HepG2 (cell line): ENCODE measurements around the gene PPP2R5B. TPM values are rescaled to one million over a fixed set of nuclear protein-coding genes. Genes with fewer than 3 reads are reported as not detected.

Experiments used
- ARID4A ChIP-seq: sonication (generic); formaldehyde crosslinking; IDR thresholded peaks from 2 replicates; pipeline ENCODE4 v1.5.0; 2020; ENCODE audit warnings: mild to moderate bottlenecking, missing genetic modification reagents, borderline replicate concordance
- LBX2 ChIP-seq: sonication (generic); formaldehyde crosslinking; IDR thresholded peaks from 2 replicates; pipeline ENCODE4 v1.5.0; 2020; ENCODE audit warnings: missing genetic modification reagents, mild to moderate bottlenecking, borderline replicate concordance
- MAFF ChIP-seq: IDR thresholded peaks from 2 replicates; pipeline ENCODE4 v1.6.1; 2011; ENCODE audit warnings: low read depth, low read length, improper control_type of control experiment
- MED1 ChIP-seq: sonication (generic); formaldehyde crosslinking; IDR thresholded peaks from 2 replicates; pipeline ENCODE4 v1.4.0; 2020; ENCODE audit warnings: missing genetic modification reagents
- NFATC3 ChIP-seq: sonication (generic); formaldehyde crosslinking; IDR thresholded peaks from 2 replicates; pipeline ENCODE4 v1.5.1; 2020; ENCODE audit warnings: mild to moderate bottlenecking, missing genetic modification reagents
- PHF5A ChIP-seq: IDR thresholded peaks from one replicate; pipeline ENCODE4 v1.6.1; 2018; ENCODE audit warnings: low read depth, missing genetic modification reagents; ENCODE audit not compliant: unreplicated experiment
- RORA ChIP-seq: sonication (generic); formaldehyde crosslinking; IDR thresholded peaks from 2 replicates; pipeline ENCODE4 v1.5.0; 2020; ENCODE audit warnings: mild to moderate bottlenecking, missing genetic modification reagents, moderate library complexity
- SNAPC2 ChIP-seq: sonication (generic); formaldehyde crosslinking; IDR thresholded peaks from 2 replicates; pipeline ENCODE4 v1.8.1; 2022; ENCODE audit warnings: mild to moderate bottlenecking, missing genetic modification reagents
- SP5 ChIP-seq: IDR thresholded peaks from 2 replicates; pipeline ENCODE4 v1.6.1; 2016; ENCODE audit warnings: low read depth, borderline replicate concordance
- YEATS4 ChIP-seq: sonication (generic); formaldehyde crosslinking; IDR thresholded peaks from 2 replicates; pipeline ENCODE4 v1.4.0; 2020; ENCODE audit warnings: missing genetic modification reagents, borderline replicate concordance
- ZFP1 ChIP-seq: IDR thresholded peaks from 2 replicates; pipeline ENCODE4 v1.6.1; 2016
- ZSCAN30 ChIP-seq: sonication (generic); formaldehyde crosslinking; IDR thresholded peaks from 2 replicates; pipeline ENCODE4 v1.5.0; 2020; ENCODE audit warnings: mild to moderate bottlenecking, missing genetic modification reagents
- polyA plus RNA-seq, 8 experiments: library from polyadenylated mRNA; depleted of rRNA in 3 of 8; stranded (reverse) in 7 of 8; unstranded in 1 of 8; fragments of >200 nt; fragmentation: Illumina TruSeq in 4 of 8; extraction: Trizol in 4 of 8; gene quantifications; 2 replicates each; pipeline versions ENCODE4 v1.2.1 to v1.2.3, GENCODE V29; 2011 to 2016; ENCODE audit warnings: low read depth in 4 of 8, missing spikeins in 1 of 8, mixed read lengths in 1 of 8; ENCODE audit not compliant: insufficient read depth in 1 of 8
- total RNA-seq, 5 experiments: library from RNA; depleted of rRNA; stranded (reverse); fragments of >200 nt; fragmentation: Illumina TruSeq; extraction: Trizol; gene quantifications; 2 replicates each; pipeline ENCODE4 v1.2.3, GENCODE V29; 2016; ENCODE audit warnings: low read depth in 1 of 5
- TF ChIP-seq, protein P1 (sequence below): sonication (generic); formaldehyde crosslinking; IDR thresholded peaks from 2 replicates; pipeline ENCODE4 v1.4.0; 2020; ENCODE audit warnings: missing genetic modification reagents
- TF ChIP-seq, protein P2 (sequence below): sonication (generic); formaldehyde crosslinking; IDR thresholded peaks from 2 replicates; pipeline ENCODE4 v1.5.1; 2020; ENCODE audit warnings: mild to moderate bottlenecking, missing genetic modification reagents, moderate library complexity
- TF ChIP-seq, protein P3 (sequence below): sonication (generic); formaldehyde crosslinking; IDR thresholded peaks from 2 replicates; pipeline ENCODE4 v1.4.0; 2020; ENCODE audit warnings: missing genetic modification reagents

Gene PPP2R5B
- total and polyA plus RNA-seq, 2 of the 13 experiments (the other 11 are each of a cell fraction or from before 2014, with no cell fraction given): 2.3 to 8.3 TPM

DNA sequence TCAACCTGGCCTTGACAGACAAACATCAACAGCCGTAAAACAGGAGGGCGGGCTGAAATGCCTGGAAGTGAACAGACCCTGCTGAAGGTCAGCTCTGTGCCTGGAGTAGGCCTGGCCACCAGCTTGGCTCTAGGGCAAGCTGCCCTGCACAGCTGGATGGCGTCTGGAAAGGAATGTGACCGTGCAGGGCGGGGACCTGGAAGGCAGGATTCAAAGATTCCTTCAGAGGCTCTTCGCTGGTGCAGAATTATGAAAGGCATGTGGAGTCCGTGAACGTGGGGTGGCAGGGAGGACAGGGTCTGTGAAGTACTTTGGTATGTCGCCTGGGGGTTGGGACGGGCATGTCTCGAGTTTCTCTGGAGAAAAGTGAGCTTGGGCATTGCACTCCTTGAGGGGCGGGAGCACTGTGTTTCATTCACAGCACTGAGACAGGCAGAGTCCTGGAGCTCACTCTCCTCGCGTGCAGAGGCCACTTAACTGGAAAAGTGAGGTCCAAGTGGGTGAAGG lies 47.6 kb upstream of the PPP2R5B start (continued):
- TF ChIP-seq, protein P1, sequence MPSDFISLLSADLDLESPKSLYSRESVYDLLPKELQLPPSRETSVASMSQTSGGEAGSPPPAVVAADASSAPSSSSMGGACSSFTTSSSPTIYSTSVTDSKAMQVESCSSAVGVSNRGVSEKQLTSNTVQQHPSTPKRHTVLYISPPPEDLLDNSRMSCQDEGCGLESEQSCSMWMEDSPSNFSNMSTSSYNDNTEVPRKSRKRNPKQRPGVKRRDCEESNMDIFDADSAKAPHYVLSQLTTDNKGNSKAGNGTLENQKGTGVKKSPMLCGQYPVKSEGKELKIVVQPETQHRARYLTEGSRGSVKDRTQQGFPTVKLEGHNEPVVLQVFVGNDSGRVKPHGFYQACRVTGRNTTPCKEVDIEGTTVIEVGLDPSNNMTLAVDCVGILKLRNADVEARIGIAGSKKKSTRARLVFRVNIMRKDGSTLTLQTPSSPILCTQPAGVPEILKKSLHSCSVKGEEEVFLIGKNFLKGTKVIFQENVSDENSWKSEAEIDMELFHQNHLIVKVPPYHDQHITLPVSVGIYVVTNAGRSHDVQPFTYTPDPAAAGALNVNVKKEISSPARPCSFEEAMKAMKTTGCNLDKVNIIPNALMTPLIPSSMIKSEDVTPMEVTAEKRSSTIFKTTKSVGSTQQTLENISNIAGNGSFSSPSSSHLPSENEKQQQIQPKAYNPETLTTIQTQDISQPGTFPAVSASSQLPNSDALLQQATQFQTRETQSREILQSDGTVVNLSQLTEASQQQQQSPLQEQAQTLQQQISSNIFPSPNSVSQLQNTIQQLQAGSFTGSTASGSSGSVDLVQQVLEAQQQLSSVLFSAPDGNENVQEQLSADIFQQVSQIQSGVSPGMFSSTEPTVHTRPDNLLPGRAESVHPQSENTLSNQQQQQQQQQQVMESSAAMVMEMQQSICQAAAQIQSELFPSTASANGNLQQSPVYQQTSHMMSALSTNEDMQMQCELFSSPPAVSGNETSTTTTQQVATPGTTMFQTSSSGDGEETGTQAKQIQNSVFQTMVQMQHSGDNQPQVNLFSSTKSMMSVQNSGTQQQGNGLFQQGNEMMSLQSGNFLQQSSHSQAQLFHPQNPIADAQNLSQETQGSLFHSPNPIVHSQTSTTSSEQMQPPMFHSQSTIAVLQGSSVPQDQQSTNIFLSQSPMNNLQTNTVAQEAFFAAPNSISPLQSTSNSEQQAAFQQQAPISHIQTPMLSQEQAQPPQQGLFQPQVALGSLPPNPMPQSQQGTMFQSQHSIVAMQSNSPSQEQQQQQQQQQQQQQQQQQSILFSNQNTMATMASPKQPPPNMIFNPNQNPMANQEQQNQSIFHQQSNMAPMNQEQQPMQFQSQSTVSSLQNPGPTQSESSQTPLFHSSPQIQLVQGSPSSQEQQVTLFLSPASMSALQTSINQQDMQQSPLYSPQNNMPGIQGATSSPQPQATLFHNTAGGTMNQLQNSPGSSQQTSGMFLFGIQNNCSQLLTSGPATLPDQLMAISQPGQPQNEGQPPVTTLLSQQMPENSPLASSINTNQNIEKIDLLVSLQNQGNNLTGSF (CRISPR knock-in tag): no peak
- TF ChIP-seq ZSCAN30: no peak
- no peak for TF ChIP-seq SNAPC2 (CRISPR knock-in tag)
- TF ChIP-seq SP5 (CRISPR knock-in tag): peak; percentile 63
- 0 out of 2 replicates have a peak, but pooled peaks have one; percentile 15 for TF ChIP-seq MED1
- no peak for TF ChIP-seq NFATC3 (CRISPR knock-in tag)
- TF ChIP-seq MAFF: no peak
- TF ChIP-seq, protein P2, sequence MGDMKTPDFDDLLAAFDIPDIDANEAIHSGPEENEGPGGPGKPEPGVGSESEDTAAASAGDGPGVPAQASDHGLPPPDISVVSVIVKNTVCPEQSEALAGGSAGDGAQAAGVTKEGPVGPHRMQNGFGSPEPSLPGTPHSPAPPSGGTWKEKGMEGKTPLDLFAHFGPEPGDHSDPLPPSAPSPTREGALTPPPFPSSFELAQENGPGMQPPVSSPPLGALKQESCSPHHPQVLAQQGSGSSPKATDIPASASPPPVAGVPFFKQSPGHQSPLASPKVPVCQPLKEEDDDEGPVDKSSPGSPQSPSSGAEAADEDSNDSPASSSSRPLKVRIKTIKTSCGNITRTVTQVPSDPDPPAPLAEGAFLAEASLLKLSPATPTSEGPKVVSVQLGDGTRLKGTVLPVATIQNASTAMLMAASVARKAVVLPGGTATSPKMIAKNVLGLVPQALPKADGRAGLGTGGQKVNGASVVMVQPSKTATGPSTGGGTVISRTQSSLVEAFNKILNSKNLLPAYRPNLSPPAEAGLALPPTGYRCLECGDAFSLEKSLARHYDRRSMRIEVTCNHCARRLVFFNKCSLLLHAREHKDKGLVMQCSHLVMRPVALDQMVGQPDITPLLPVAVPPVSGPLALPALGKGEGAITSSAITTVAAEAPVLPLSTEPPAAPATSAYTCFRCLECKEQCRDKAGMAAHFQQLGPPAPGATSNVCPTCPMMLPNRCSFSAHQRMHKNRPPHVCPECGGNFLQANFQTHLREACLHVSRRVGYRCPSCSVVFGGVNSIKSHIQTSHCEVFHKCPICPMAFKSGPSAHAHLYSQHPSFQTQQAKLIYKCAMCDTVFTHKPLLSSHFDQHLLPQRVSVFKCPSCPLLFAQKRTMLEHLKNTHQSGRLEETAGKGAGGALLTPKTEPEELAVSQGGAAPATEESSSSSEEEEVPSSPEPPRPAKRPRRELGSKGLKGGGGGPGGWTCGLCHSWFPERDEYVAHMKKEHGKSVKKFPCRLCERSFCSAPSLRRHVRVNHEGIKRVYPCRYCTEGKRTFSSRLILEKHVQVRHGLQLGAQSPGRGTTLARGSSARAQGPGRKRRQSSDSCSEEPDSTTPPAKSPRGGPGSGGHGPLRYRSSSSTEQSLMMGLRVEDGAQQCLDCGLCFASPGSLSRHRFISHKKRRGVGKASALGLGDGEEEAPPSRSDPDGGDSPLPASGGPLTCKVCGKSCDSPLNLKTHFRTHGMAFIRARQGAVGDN (CRISPR knock-in tag): peak; percentile 57
- no peak for TF ChIP-seq LBX2
- no peak for TF ChIP-seq ZFP1 (CRISPR knock-in tag)
- no peak for TF ChIP-seq RORA (CRISPR knock-in tag)
- peak; percentile 29; the same call in 1 of the 2 replicates for TF ChIP-seq ARID4A (CRISPR knock-in tag)
- no peak for TF ChIP-seq YEATS4 (CRISPR knock-in tag)
- TF ChIP-seq, protein P3, sequence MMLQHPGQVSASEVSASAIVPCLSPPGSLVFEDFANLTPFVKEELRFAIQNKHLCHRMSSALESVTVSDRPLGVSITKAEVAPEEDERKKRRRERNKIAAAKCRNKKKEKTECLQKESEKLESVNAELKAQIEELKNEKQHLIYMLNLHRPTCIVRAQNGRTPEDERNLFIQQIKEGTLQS (CRISPR knock-in tag): no peak
- TF ChIP-seq PHF5A (CRISPR knock-in tag): no peak
